Measurements from ENCODE around the gene CLPTM1.

DNA sequence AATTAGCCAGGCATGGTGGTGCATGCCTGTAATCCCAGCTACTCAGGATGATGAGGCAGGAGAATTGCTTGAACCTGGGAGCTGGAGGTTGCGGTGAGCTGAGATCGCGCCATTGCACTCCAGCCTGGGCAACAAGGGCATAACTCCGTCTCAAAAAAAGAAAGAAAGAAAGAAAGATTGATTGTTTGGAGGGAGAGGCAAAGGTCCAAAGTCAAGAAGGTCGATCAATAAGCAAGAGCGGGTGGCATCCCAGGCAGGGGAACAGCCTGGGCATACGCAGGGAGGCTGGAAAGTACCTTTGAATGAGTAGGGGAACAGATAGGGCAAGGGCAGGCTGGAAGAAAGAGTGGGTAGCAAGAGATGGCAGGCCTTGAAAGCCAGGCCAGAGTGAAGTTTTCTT lies 25.1 kb upstream of the CLPTM1 start:
- TF ChIP-seq TAF1 (IDR thresholded peaks at IDR 0.05; ENCODE audit: low read depth, low read length) (no peak), POLR2A (IDR thresholded peaks at IDR 0.05; ENCODE audit: control extremely low read depth in 1 of 2, low read depth in 2 of 2, low read length in 2 of 2) (no peak), KDM1A (IDR thresholded peaks at IDR 0.05; ENCODE audit: borderline replicate concordance, low read length) (no peak), EP300 (IDR thresholded peaks at IDR 0.05; ENCODE audit: borderline replicate concordance in 1 of 2, low read depth in 2 of 2, low read length in 2 of 2) (no peak), GTF2F1 (IDR thresholded peaks at IDR 0.05; ENCODE audit: borderline replicate concordance, low read depth, low read length) (no peak), TBP (IDR thresholded peaks at IDR 0.05; ENCODE audit: low read depth, low read length) (no peak), HDAC2 (IDR thresholded peaks at IDR 0.05; ENCODE audit: borderline replicate concordance in 1 of 2, low read depth in 2 of 2, low read length in 2 of 2) (no peak), SP1 (IDR thresholded peaks at IDR 0.05; ENCODE audit: low read depth, low read length) (no peak)
- TF ChIP-seq, protein P1, sequence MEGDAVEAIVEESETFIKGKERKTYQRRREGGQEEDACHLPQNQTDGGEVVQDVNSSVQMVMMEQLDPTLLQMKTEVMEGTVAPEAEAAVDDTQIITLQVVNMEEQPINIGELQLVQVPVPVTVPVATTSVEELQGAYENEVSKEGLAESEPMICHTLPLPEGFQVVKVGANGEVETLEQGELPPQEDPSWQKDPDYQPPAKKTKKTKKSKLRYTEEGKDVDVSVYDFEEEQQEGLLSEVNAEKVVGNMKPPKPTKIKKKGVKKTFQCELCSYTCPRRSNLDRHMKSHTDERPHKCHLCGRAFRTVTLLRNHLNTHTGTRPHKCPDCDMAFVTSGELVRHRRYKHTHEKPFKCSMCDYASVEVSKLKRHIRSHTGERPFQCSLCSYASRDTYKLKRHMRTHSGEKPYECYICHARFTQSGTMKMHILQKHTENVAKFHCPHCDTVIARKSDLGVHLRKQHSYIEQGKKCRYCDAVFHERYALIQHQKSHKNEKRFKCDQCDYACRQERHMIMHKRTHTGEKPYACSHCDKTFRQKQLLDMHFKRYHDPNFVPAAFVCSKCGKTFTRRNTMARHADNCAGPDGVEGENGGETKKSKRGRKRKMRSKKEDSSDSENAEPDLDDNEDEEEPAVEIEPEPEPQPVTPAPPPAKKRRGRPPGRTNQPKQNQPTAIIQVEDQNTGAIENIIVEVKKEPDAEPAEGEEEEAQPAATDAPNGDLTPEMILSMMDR (IDR thresholded peaks at IDR 0.05; ENCODE audit: control extremely low read depth in 1 of 3, insufficient read depth in 1 of 3, low read depth in 1 of 3, low read length in 3 of 3): no peak
